ENCODE measurements around the gene DOCK11.

- TF ChIP-seq POLR2A (IDR thresholded peaks at IDR 0.05) (no peak), CTCF (IDR thresholded peaks at IDR 0.05) (no peak)
These were observed 29.6 kb downstream of the DOCK11 start for GRCh38 chrX:118525174-118525730.
